ENCODE results near the gene TBC1D1.

DNA sequence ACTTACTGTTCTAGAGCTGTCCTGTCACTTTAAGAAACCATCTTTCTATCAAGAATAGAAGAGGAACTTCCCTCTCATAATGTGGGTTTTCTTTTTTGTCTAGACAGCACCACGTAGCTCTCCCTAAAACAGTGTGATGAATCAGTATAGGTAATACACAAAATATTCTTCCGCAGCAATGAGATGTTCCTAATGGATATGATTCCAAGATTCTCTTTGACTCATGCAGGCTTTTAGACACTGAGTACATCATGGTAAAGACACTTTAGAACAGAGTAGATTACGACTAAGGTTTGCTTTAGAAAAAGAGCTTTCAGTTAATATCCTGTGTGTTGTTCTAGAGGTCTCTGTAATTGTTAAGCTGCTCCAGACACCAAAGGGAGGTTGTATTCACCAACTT is 139.1 kb downstream of the TBC1D1 start:
- TF ChIP-seq POLR2A (IDR thresholded peaks at IDR 0.05): no peak
- TF ChIP-seq, protein P1, sequence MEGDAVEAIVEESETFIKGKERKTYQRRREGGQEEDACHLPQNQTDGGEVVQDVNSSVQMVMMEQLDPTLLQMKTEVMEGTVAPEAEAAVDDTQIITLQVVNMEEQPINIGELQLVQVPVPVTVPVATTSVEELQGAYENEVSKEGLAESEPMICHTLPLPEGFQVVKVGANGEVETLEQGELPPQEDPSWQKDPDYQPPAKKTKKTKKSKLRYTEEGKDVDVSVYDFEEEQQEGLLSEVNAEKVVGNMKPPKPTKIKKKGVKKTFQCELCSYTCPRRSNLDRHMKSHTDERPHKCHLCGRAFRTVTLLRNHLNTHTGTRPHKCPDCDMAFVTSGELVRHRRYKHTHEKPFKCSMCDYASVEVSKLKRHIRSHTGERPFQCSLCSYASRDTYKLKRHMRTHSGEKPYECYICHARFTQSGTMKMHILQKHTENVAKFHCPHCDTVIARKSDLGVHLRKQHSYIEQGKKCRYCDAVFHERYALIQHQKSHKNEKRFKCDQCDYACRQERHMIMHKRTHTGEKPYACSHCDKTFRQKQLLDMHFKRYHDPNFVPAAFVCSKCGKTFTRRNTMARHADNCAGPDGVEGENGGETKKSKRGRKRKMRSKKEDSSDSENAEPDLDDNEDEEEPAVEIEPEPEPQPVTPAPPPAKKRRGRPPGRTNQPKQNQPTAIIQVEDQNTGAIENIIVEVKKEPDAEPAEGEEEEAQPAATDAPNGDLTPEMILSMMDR (IDR thresholded peaks at IDR 0.05 in 8 of 11, conservative IDR thresholded peaks at IDR 0.05 in 3 of 11): no peak

Measured in spleen (tissue), 7 donors.